Osteoblast (primary cell): ENCODE measurements around the gene AKR1E2. TPM values are rescaled to one million over a fixed set of nuclear protein-coding genes. Genes with fewer than 3 reads are reported as not detected.

ENCODE experiments used
- DNase-seq: peaks from one replicate; pipeline ENCODE4 v3.0.0; 2011; ENCODE audit warnings: low spot score, mixed read lengths; ENCODE audit not compliant: insufficient read length; ENCODE audit errors: missing footprints
- H2AFZ ChIP-seq: 2 replicates; pipeline ENCODE4 v1.6.0; 2011; ENCODE audit warnings: mild to moderate bottlenecking, low read length
- H3K27ac ChIP-seq: 2 replicates; pipeline ENCODE4 v1.5.1; 2011; ENCODE audit warnings: mild to moderate bottlenecking, low read depth, low read length, moderate library complexity
- H3K27me3 ChIP-seq: 2 replicates; pipeline ENCODE4 v1.6.0; 2012; ENCODE audit warnings: mild to moderate bottlenecking, control low read depth, inconsistent platforms, low read length, moderate library complexity; ENCODE audit not compliant: insufficient read depth
- H3K36me3 ChIP-seq: 2 replicates; pipeline ENCODE4 v1.5.1; 2011; ENCODE audit warnings: mild to moderate bottlenecking, low read length, control low read depth, moderate library complexity; ENCODE audit not compliant: insufficient read depth
- H3K4me1 ChIP-seq: 2 replicates; pipeline ENCODE4 v1.5.1; 2011; ENCODE audit warnings: mild to moderate bottlenecking, low read length, control low read depth, moderate library complexity; ENCODE audit not compliant: insufficient read depth
- H3K4me2 ChIP-seq: 2 replicates; pipeline ENCODE4 v1.6.0; 2011; ENCODE audit warnings: mild to moderate bottlenecking, low read length; ENCODE audit not compliant: insufficient read depth
- H3K4me3 ChIP-seq: fragments of 200-600 bp; sonication (generic); 3 replicates; pipeline ENCODE4 v1.5.1; 2012; ENCODE audit warnings: mild to moderate bottlenecking, low read length, inconsistent platforms; ENCODE audit not compliant: insufficient read depth
- H3K79me2 ChIP-seq: 2 replicates; pipeline ENCODE4 v1.6.0; 2012; ENCODE audit warnings: mild to moderate bottlenecking, low read length, control low read depth, inconsistent platforms; ENCODE audit not compliant: insufficient read depth
- H3K9me3 ChIP-seq: 2 replicates; pipeline ENCODE4 v1.5.1; 2011; ENCODE audit warnings: low read depth, low read length, control low read depth
- H4K20me1 ChIP-seq: 2 replicates; pipeline ENCODE4 v1.6.0; 2012; ENCODE audit warnings: mild to moderate bottlenecking, low read length, control low read depth; ENCODE audit not compliant: insufficient read depth
- total RNA-seq: library from RNA; depleted of rRNA; stranded (reverse); fragments of >200 nt; gene quantifications from 2 replicates; pipeline ENCODE4 v1.2.3, GENCODE V29; 2012
- TF ChIP-seq, protein P1 (sequence below): IDR thresholded peaks from 2 replicates; pipeline ENCODE4 v1.5.1; 2011; ENCODE audit warnings: mild to moderate bottlenecking, low read depth, low read length, moderate library complexity; ENCODE audit errors: extremely low read depth

Gene AKR1E2
- total RNA-seq, 1 donor = 17.7 TPM

DNA sequence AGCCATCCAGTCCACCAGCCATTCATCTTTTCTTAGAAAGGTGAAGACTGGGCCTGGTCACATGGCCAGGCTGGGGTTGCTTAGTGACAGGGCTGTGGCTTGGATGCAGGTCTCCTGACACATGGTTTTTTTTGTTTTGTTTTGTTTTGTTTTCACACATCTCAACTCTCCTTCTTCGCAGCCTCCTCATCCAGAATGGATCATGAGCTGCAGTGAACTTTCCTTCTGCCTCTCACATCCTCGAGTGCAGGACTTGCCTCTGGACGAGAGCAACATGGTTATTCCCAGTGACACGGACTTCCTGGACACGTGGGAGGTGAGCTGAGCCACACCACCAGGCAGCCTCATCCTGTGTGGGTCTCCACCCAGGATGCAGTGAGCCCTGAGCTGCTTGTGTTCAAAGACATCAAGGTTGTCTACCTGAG is 9.5 kb downstream of the AKR1E2 start:
- TF ChIP-seq, protein P1, sequence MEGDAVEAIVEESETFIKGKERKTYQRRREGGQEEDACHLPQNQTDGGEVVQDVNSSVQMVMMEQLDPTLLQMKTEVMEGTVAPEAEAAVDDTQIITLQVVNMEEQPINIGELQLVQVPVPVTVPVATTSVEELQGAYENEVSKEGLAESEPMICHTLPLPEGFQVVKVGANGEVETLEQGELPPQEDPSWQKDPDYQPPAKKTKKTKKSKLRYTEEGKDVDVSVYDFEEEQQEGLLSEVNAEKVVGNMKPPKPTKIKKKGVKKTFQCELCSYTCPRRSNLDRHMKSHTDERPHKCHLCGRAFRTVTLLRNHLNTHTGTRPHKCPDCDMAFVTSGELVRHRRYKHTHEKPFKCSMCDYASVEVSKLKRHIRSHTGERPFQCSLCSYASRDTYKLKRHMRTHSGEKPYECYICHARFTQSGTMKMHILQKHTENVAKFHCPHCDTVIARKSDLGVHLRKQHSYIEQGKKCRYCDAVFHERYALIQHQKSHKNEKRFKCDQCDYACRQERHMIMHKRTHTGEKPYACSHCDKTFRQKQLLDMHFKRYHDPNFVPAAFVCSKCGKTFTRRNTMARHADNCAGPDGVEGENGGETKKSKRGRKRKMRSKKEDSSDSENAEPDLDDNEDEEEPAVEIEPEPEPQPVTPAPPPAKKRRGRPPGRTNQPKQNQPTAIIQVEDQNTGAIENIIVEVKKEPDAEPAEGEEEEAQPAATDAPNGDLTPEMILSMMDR = no peak
- H2AFZ ChIP-seq = no peak overlapping the region
- H3K36me3 ChIP-seq = peaks cover 20% of the 10 kb centered on the region
- no peak overlapping the region for H3K4me3 ChIP-seq
- no peak overlapping the region for H3K27ac ChIP-seq
- DNase-seq = no peak
- no peaks in the 10 kb centered on the region for H3K79me2 ChIP-seq
- no peaks in the 10 kb centered on the region for H3K9me3 ChIP-seq
- no peaks in the 10 kb centered on the region for H3K4me1 ChIP-seq
- H3K4me2 ChIP-seq = no peak overlapping the region
- no peaks in the 10 kb centered on the region for H4K20me1 ChIP-seq
- no peaks in the 10 kb centered on the region for H3K27me3 ChIP-seq

DNA sequence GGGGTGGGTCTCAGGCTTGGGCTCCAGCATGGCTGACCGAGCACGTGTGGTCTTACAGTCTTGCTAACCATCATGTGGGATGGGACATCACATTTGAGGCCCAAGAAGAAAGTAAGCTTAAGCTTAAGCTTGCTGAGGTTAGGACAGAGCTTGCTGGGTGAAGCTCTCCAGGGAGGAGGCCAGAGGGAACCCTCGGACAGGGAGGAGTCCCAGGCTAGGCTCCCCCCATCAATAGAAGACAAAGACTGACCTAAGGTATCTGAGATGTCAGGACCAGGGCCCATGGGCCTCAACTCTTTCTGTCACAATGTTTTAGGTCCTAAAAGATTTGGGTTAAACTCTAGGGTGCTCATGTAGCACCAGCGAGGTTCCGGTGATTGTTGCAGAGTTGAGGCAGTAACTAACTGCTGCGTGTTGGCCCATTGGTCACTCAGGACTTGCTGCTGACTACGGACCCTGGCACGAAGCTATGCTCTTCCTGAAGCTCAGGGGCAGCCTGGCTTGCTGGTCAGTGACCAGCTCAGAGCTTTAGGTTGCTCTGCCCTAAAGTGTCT is 10.5 kb downstream of the AKR1E2 start:
- TF ChIP-seq, protein P1 = no peak
- no peaks in the 10 kb centered on the region for H3K9me3 ChIP-seq
- H3K27ac ChIP-seq = no peak overlapping the region
- peaks cover 19% of the 10 kb centered on the region for H3K36me3 ChIP-seq
- H2AFZ ChIP-seq = no peak overlapping the region
- no peak overlapping the region for H3K4me3 ChIP-seq
- H3K4me2 ChIP-seq = no peak overlapping the region
- no peaks in the 10 kb centered on the region for H4K20me1 ChIP-seq
- no peaks in the 10 kb centered on the region for H3K4me1 ChIP-seq
- DNase-seq = no peak
- no peaks in the 10 kb centered on the region for H3K79me2 ChIP-seq
- no peaks in the 10 kb centered on the region for H3K27me3 ChIP-seq

DNA sequence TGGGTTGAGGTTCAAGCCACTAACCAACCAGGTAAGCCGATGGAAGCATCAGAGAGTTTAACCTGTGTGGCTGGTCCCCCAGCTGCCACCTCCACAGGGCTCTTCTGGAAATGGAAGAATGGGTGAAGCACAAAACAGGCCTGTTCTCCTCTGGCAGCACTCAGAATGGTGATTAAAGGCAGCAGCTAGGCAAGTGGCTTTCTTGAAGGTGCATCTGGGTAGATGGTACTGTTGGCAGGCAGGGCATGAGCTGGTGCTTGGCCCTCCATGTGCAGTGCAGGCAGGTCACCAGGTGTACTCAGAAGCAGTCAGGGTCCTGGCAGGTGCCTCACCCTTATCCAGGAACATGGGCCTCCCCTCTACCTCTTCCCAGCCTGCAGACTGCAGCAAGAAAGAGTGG is 11.5 kb downstream of the AKR1E2 start:
- Histone ChIP-seq H3K4me2 (no peak overlapping the region), H3K36me3 (peaks cover 14% of the 10 kb centered on the region), H2AFZ (no peak overlapping the region), H3K79me2 (no peaks in the 10 kb centered on the region), H3K27me3 (no peaks in the 10 kb centered on the region), H3K4me1 (no peaks in the 10 kb centered on the region), H3K9me3 (no peaks in the 10 kb centered on the region), H4K20me1 (no peaks in the 10 kb centered on the region), H3K27ac (no peak overlapping the region), H3K4me3 (no peak overlapping the region)
- DNase-seq = no peak
- TF ChIP-seq, protein P1 = no peak

DNA sequence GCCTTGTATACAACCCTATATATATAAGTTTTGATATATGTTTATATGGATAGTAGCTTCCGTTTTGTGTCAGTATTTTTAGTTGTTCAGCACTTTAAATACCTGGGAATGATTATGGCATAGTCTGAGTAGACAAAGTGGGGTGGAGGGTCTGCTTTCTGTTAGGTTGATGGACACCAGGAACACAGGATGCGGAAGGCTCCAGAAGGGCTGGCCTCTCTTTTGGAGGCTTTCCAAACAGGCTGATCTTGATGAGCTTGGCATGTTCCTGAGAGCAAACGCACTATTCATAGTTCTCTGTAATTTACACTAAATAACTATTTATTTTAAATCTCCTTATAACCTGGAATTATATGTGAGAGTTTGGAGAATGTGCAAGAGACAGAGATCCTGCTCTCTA is 12.7 kb downstream of the AKR1E2 start:
- no peaks in the 10 kb centered on the region for H3K79me2 ChIP-seq
- peaks cover 14% of the 10 kb centered on the region for H3K36me3 ChIP-seq
- H3K27me3 ChIP-seq = no peaks in the 10 kb centered on the region
- no peak overlapping the region for H3K4me3 ChIP-seq
- no peaks in the 10 kb centered on the region for H4K20me1 ChIP-seq
- DNase-seq = no peak
- no peaks in the 10 kb centered on the region for H3K4me1 ChIP-seq
- TF ChIP-seq, protein P1 = no peak
- H3K4me2 ChIP-seq = no peak overlapping the region
- H2AFZ ChIP-seq = no peak overlapping the region
- H3K9me3 ChIP-seq = no peaks in the 10 kb centered on the region
- H3K27ac ChIP-seq = no peak overlapping the region
